Stimulated activated CD4-positive, alpha-beta T cell treated with anti-CD3 and anti-CD28 coated beads, Interleukin-1b, Interleukin-23, amount 100 ng/mL, for 48 hours (primary cell): ENCODE results near the gene BANF2.
"Not testable (repeated sequence)": the region's sequence is repeated elsewhere in the genome, so short reads cannot be mapped to it uniquely, and the experiment has no call there.

Experiments used
- DNase-seq: peaks from one replicate; pipeline ENCODE4 v3.0.0-alpha.2; 2020

BANF2 gene

GRCh38 chr20:17767624-17768023 is 67.9 kb downstream of the BANF2 start:
- DNase-seq: no peak

GRCh38 chr20:17768271-17768670 is 68.5 kb downstream of the BANF2 start:
- DNase-seq: no peak

GRCh38 chr20:17769716-17770115 is 70.0 kb downstream of the BANF2 start:
- DNase-seq: not testable (repeated sequence)

- no peak for DNase-seq
These were observed 71.6 kb downstream of the BANF2 start for GRCh38 chr20:17771206-17772004.

GRCh38 chr20:17772005-17772343 is 72.2 kb downstream of the BANF2 start:
- DNase-seq: no peak

- DNase-seq: no peak
These were observed 73.9 kb downstream of the BANF2 start for GRCh38 chr20:17773619-17774018.

- no peak for DNase-seq
These were observed 75.8 kb downstream of the BANF2 start for GRCh38 chr20:17775600-17775999.

- DNase-seq: no peak
These were observed 76.8 kb downstream of the BANF2 start for GRCh38 chr20:17776551-17776950.

GRCh38 chr20:17779011-17779410 is 79.2 kb downstream of the BANF2 start:
- DNase-seq: not testable (repeated sequence)

- DNase-seq: no peak
These were observed 83.0 kb downstream of the BANF2 start for GRCh38 chr20:17782768-17783167.

- DNase-seq: no peak
These were observed 83.9 kb downstream of the BANF2 start for GRCh38 chr20:17783671-17784070.

- no peak for DNase-seq
These were observed 85.2 kb downstream of the BANF2 start for GRCh38 chr20:17785007-17785406.
